ENCODE data around the gene WDR86.

WDR86 gene

DNA sequence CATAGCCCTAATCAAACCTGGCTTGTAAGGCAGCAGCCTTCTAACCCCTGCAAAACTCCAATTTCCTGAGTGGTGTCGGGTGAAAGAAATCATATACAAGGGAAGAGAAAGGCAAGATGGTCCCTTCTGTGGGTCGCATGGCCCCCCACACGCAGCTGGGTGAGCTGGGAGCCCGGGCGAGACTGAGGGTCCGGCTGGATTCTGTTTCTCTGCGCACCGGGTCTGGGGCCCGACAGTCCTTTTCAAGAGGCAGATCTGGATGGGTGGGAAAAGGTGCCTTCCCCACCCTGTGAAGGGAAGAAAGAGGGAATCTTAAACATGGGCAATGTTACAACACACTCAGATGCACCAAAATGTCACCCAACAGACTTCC, 18.5 kb downstream of the WDR86 start:
- TF ChIP-seq, protein P1, sequence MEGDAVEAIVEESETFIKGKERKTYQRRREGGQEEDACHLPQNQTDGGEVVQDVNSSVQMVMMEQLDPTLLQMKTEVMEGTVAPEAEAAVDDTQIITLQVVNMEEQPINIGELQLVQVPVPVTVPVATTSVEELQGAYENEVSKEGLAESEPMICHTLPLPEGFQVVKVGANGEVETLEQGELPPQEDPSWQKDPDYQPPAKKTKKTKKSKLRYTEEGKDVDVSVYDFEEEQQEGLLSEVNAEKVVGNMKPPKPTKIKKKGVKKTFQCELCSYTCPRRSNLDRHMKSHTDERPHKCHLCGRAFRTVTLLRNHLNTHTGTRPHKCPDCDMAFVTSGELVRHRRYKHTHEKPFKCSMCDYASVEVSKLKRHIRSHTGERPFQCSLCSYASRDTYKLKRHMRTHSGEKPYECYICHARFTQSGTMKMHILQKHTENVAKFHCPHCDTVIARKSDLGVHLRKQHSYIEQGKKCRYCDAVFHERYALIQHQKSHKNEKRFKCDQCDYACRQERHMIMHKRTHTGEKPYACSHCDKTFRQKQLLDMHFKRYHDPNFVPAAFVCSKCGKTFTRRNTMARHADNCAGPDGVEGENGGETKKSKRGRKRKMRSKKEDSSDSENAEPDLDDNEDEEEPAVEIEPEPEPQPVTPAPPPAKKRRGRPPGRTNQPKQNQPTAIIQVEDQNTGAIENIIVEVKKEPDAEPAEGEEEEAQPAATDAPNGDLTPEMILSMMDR (IDR thresholded peaks at IDR 0.05; ENCODE audit: low read depth, low read length): no peak
- no peaks in the 10 kb centered on the region for H3K27me3 ChIP-seq (ENCODE audit: insufficient read depth, low read depth, severe bottlenecking)
- no peak for DNase-seq
- no peak overlapping the region for H3K27ac ChIP-seq
- no peak overlapping the region for H3K4me3 ChIP-seq (ENCODE audit: low read depth, low read length)
- no peaks in the 10 kb centered on the region for H3K9me3 ChIP-seq (ENCODE audit: severe bottlenecking)
- H3K36me3 ChIP-seq: no peaks in the 10 kb centered on the region

DNA sequence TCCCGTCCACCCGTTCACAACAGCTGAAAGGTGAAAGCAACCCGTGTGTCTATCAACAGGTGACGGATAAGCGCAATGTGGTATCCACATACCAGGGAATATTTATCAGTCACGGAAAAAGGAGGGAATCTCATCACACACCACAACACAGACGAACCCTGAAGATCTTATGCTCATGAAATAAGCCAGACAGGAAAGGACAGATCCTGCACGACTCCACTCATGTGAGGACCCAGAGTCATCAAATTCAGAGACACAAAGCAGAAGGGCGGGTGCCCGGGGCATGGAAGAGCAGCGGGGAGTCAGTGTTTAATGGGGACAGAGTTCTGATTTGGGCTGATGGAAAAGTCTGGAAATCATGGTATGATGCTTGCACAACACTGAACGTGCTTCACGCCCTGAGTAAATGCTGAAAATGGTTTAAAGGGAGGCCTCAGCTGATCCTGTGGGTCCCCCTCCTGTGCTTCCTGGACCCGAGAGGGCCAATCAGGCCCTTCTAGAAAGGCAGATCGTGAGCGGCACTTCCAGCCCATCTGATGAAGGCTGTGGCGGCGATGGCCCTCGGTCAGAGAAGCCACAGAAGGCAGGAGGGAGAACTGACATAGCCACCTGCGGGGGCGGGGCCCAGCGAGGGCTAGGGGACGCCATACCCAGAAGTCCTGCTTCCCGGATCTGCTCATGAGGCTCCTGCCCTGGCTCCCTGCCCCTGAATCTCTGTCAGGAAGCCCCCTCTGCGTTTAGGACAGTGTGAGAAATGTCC, 19.1 kb downstream of the WDR86 start:
- no peaks in the 10 kb centered on the region for H3K27me3 ChIP-seq (ENCODE audit: insufficient read depth, low read depth, severe bottlenecking)
- TF ChIP-seq, protein P1 (IDR thresholded peaks at IDR 0.05; ENCODE audit: low read depth, low read length): no peak
- H3K4me3 ChIP-seq (ENCODE audit: low read depth, low read length): no peak overlapping the region
- H3K9me3 ChIP-seq (ENCODE audit: severe bottlenecking): no peaks in the 10 kb centered on the region
- DNase-seq: no peak
- no peaks in the 10 kb centered on the region for H3K36me3 ChIP-seq
- H3K27ac ChIP-seq: no peak overlapping the region

DNA sequence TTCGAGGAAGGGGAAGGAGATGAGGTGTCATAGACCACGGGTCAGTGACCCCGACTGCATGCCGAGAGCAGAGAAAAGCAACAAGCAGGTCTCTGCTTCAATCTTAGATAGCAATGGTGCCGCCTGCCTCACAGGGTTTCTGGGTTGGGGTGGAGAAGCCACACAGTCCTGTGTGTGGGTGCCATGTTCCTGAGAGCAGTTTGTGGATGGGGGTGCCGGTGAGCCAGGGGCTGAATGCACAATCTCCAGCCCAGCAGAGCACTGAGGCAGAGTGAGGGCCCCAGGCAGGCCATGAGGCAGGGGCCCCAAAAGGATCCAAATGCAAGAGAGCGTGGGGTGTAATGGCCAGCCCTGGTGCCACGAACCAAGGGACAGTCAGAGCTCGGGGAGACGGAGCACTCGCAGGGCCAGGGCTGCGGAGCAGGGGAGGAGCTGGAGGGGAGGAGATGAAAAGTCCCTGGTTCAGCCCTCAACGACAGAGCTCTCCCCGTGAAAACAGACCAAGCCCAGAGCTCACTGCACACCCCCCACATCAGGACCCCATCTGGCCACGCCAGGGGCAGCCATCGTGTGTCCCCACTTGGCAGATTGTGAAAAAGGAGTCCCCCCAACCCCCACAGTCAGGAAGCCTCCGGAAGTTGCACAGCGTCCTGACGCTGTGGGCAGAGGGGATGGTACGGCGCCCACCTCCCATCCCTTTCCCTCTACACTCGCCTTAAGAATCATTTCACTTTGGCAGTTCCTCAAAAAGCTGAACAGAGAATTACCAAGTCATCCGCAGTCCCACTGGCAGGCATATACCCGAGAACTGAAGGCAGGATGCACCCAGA, 19.9 kb downstream of the WDR86 start:
- no peaks in the 10 kb centered on the region for H3K9me3 ChIP-seq (ENCODE audit: severe bottlenecking)
- DNase-seq: no peak
- H3K4me3 ChIP-seq (ENCODE audit: low read depth, low read length): no peak overlapping the region
- H3K36me3 ChIP-seq: no peaks in the 10 kb centered on the region
- H3K27me3 ChIP-seq (ENCODE audit: insufficient read depth, low read depth, severe bottlenecking): no peaks in the 10 kb centered on the region
- no peak overlapping the region for H3K27ac ChIP-seq
- TF ChIP-seq, protein P1 (IDR thresholded peaks at IDR 0.05; ENCODE audit: low read depth, low read length): no peak

DNA sequence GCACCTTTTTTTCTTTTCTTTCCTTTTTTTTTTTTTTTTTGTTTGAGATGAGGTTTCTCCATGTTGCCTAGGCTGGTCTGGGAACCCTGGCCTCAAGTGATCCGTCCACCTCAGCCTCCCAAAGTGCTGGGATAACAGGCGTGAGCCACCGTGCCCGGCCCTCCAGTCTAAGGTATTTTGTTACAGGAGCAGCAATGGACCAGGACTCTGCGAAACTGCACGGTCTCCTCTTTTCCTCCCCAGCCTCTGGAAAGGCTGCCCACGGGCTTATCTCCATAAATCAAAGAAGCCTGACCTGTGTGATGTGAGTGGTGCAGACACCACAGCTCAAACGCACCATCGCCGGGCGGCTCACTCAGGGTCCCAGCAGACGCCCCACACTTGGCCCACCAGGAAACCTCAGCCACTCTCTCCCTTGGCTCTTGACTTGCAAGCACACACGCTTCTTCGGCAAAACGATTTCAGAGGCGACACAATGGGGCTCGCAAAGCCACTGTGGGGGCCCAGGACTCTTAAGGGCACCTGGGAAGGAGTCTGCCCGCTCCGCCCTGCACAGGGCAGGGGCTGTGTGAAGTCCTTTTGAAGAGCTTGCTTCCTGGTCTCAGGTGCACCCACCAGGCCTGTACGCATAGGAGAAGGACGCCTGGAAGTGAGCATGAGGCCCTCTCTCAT, 20.6 kb downstream of the WDR86 start:
- no peaks in the 10 kb centered on the region for H3K27me3 ChIP-seq (ENCODE audit: insufficient read depth, low read depth, severe bottlenecking)
- H3K27ac ChIP-seq: no peak overlapping the region
- H3K4me3 ChIP-seq (ENCODE audit: low read depth, low read length): no peak overlapping the region
- H3K9me3 ChIP-seq (ENCODE audit: severe bottlenecking): no peaks in the 10 kb centered on the region
- no peak for DNase-seq
- TF ChIP-seq, protein P1 (IDR thresholded peaks at IDR 0.05; ENCODE audit: low read depth, low read length): no peak
- H3K36me3 ChIP-seq: no peaks in the 10 kb centered on the region

DNA sequence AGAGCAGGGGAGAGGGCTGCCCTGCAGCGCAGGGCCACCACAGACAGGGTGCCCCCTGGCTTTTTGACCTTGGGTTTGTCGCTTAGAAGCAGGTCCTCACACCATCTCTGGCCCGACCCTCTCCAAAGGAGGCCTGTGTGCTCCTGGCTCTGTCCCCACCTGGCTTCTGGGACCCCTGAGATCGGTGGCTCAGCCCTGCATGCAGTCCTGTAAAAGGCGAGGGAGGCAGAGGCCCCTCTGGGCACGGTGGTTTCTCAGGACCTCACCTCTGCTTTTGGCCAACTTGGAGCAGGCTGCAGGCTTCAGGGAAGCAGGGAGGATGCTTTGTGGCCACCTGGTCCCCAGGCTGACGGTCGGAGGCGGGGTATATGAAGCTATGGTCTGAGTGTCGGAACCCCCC, 21.4 kb downstream of the WDR86 start:
- Histone ChIP-seq H3K9me3 (ENCODE audit: severe bottlenecking) (no peaks in the 10 kb centered on the region), H3K36me3 (no peaks in the 10 kb centered on the region), H3K27me3 (ENCODE audit: insufficient read depth, low read depth, severe bottlenecking) (no peaks in the 10 kb centered on the region), H3K4me3 (ENCODE audit: low read depth, low read length) (no peak overlapping the region), H3K27ac (no peak overlapping the region)
- no peak for DNase-seq
- TF ChIP-seq, protein P1 (IDR thresholded peaks at IDR 0.05; ENCODE audit: low read depth, low read length): no peak

Measured in WERI-Rb-1 (cell line).